HepG2 (cell line): ENCODE data around the gene CCBE1. TPM values are rescaled to one million over a fixed set of nuclear protein-coding genes. Genes with fewer than 3 reads are reported as not detected.

ENCODE experiments used
- ATAC-seq: fragments of 200-7000 bp; cut with Tn5 transposase; 3 replicates; pipeline ENCODE4 v1.9.1; 2020; ENCODE audit warnings: mild to moderate bottlenecking, moderate library complexity
- BruUV-seq: library from RNA; stranded (reverse); fragments of 400-500 nt; replicated peaks from 2 replicates; lab custom pipeline; 2021; lab: Mats Ljungman, UMichigan
- CTCF ChIA-PET: fragments of 300-600 bp; formaldehyde crosslinking; extraction: SDS; loops from one replicate; lab custom pipeline; 2021; ENCODE audit warnings: low total read pairs, inconsistent platforms, low intra/inter-chr PET ratio; lab: Yijun Ruan, JAX
- POLR2A ChIA-PET: fragments of 350-600 bp; sonication (Branson Sonifier 250); formaldehyde crosslinking; loops from one replicate; lab custom pipeline; 2020; ENCODE audit warnings: antibody characterized with exemption, inconsistent platforms; lab: Yijun Ruan, JAX
- DNase-seq: peaks from one replicate; pipeline ENCODE4 v3.0.0-alpha.2; 2015; ENCODE audit warnings: low spot score
- FAIRE-seq: peaks from 3 replicates; lab custom pipeline; 2011; peaks lifted over from hg19 to GRCh38; lab: Jason Lieb, UNC
- H2AFZ ChIP-seq: one replicate; pipeline ENCODE4 v1.6.1; 2011; ENCODE audit warnings: low read length, inconsistent platforms
- H3K27ac ChIP-seq: fragments of 300-600 bp; 3 replicates; pipeline ENCODE4 v1.8.0; 2011; ENCODE audit warnings: mixed run types, mild to moderate bottlenecking, mixed read lengths, low read length, inconsistent platforms; ENCODE audit not compliant: insufficient read depth; ENCODE audit errors: extremely low read length
- H3K27me3 ChIP-seq, 2 experiments: fragments of 200-600 bp in 1 of 2; 2 replicates in 1 of 2; 3 replicates in 1 of 2; pipeline versions ENCODE4 v1.6.0 to v1.8.0; 2011; ENCODE audit warnings: low read length in 2 of 2, mild to moderate bottlenecking in 2 of 2, moderate library complexity in 2 of 2, inconsistent platforms in 1 of 2; ENCODE audit not compliant: insufficient read depth in 2 of 2, control insufficient read depth in 1 of 2
- H3K36me3 ChIP-seq, 2 experiments: fragments of 200-600 bp in 1 of 2; replicated peaks in 1 of 2; 2 replicates in 1 of 2; 3 replicates in 1 of 2; pipeline versions ENCODE4 v1.5.1 to v1.8.0; 2011; ENCODE audit warnings: low read length in 2 of 2, inconsistent platforms in 1 of 2; ENCODE audit not compliant: insufficient read depth in 2 of 2, control insufficient read depth in 1 of 2
- H3K4me1 ChIP-seq: 2 replicates; pipeline ENCODE4 v1.5.1; 2012; ENCODE audit warnings: low read length, inconsistent platforms; ENCODE audit not compliant: insufficient read depth
- H3K4me2 ChIP-seq: 2 replicates; pipeline ENCODE4 v1.6.0; 2011; ENCODE audit warnings: low read depth, low read length, inconsistent platforms
- H3K4me3 ChIP-seq, 3 experiments: fragments of 200-600 bp in 1 of 3; sonication (generic), shearing (Covaris generic) in 1 of 3; replicated peaks in 1 of 3; 2 replicates each; pipeline ENCODE4 v1.5.1; 2011 to 2016; ENCODE audit warnings: low read length in 3 of 3, inconsistent platforms in 2 of 3, low read depth in 2 of 3, mild to moderate bottlenecking in 2 of 3, control low read depth in 1 of 3, mixed read lengths in 1 of 3; ENCODE audit not compliant: insufficient read depth in 1 of 3
- H3K79me2 ChIP-seq: one replicate; pipeline ENCODE4 v1.6.1; 2011; ENCODE audit warnings: low read length, inconsistent platforms; ENCODE audit not compliant: insufficient read depth
- H3K9ac ChIP-seq: 2 replicates; pipeline ENCODE4 v1.6.0; 2011; ENCODE audit warnings: mild to moderate bottlenecking, low read depth, low read length, inconsistent platforms; ENCODE audit not compliant: insufficient read depth
- H3K9me3 ChIP-seq: 2 replicates; pipeline ENCODE4 v1.5.1; 2012; ENCODE audit warnings: mild to moderate bottlenecking, low read length
- H4K20me1 ChIP-seq: 2 replicates; pipeline ENCODE4 v1.6.0; 2011; ENCODE audit warnings: inconsistent platforms, mild to moderate bottlenecking, low read length, moderate library complexity; ENCODE audit not compliant: insufficient read depth
- ATRX ChIP-seq: sonication (generic); formaldehyde crosslinking; IDR thresholded peaks from 2 replicates; pipeline ENCODE4 v1.4.0; 2020; ENCODE audit warnings: missing genetic modification reagents, borderline replicate concordance
- CREB1 ChIP-seq, 2 experiments: fragments of 450-650 bp in 1 of 2; IDR thresholded peaks; 2 replicates each; pipeline ENCODE4 v1.6.1; 2016 to 2017; ENCODE audit warnings: control low read depth in 1 of 2, mild to moderate bottlenecking in 1 of 2, missing compliant biosample characterization in 1 of 2, missing genetic modification characterization in 1 of 2
- FOSL1 ChIP-seq: sonication (generic); formaldehyde crosslinking; IDR thresholded peaks from 2 replicates; pipeline ENCODE4 v1.9.0; 2021; ENCODE audit warnings: missing genetic modification reagents, borderline replicate concordance
- FOXK1 ChIP-seq: sonication (generic); formaldehyde crosslinking; IDR thresholded peaks from 2 replicates; pipeline ENCODE4 v1.4.0; 2020; ENCODE audit warnings: low read depth, missing genetic modification reagents, borderline replicate concordance
- MATR3 ChIP-seq: sonication (generic); formaldehyde crosslinking; IDR thresholded peaks from 2 replicates; pipeline ENCODE4 v1.4.0; 2020; ENCODE audit warnings: missing genetic modification reagents
- MYNN ChIP-seq: sonication (generic); formaldehyde crosslinking; IDR thresholded peaks from 2 replicates; pipeline ENCODE4 v1.4.0; 2020; ENCODE audit warnings: mild to moderate bottlenecking, low read depth, missing genetic modification reagents
- TRAFD1 ChIP-seq: sonication (generic); formaldehyde crosslinking; IDR thresholded peaks from 2 replicates; pipeline ENCODE4 v1.5.1; 2020; ENCODE audit warnings: missing genetic modification reagents, mild to moderate bottlenecking, borderline replicate concordance
- UBTF ChIP-seq: sonication (generic); formaldehyde crosslinking; IDR thresholded peaks from 2 replicates; pipeline ENCODE4 v1.4.0; 2020; ENCODE audit warnings: mild to moderate bottlenecking, missing genetic modification reagents
- ZFY ChIP-seq: sonication (generic); formaldehyde crosslinking; IDR thresholded peaks from 2 replicates; pipeline ENCODE4 v1.4.0; 2020; ENCODE audit warnings: missing genetic modification reagents
- ZNF138 ChIP-seq: sonication (generic); formaldehyde crosslinking; IDR thresholded peaks from 2 replicates; pipeline ENCODE4 v1.5.0; 2020; ENCODE audit warnings: mild to moderate bottlenecking, low read depth, missing genetic modification reagents
- ZNF501 ChIP-seq: sonication (generic); formaldehyde crosslinking; IDR thresholded peaks from 2 replicates; pipeline ENCODE4 v1.5.1; 2020; ENCODE audit warnings: mild to moderate bottlenecking, moderate library complexity, missing genetic modification reagents
- ZNF616 ChIP-seq: sonication (generic); formaldehyde crosslinking; IDR thresholded peaks from 2 replicates; pipeline ENCODE4 v1.5.0; 2020; ENCODE audit warnings: low read depth, mild to moderate bottlenecking, missing genetic modification reagents
- ZNF629 ChIP-seq: sonication (generic); formaldehyde crosslinking; conservative IDR thresholded peaks from 2 replicates; pipeline ENCODE4 v1.5.0; 2020; ENCODE audit warnings: missing genetic modification reagents
- WGBS: methylation state at CpG from one replicate; pipeline ENCODE4 v1.1.6; 2017; ENCODE audit warnings: low lambda C conversion rate; 5-methylcytosine and 5-hydroxymethylcytosine counted together
- in situ Hi-C: cut with HindIII; loops from 2 replicates; pipeline ENCODE4 v1.10.0; 2017; ENCODE audit warnings: low pct_unique_long_range_greater_than_20kb; ENCODE audit not compliant: extremely low pct_ligation_motif_present
- intact Hi-C: fragments of 100-400 bp; cut with micrococcal nuclease; formaldehyde crosslinking; loops from one replicate; pipeline ENCODE4 v1.10.0; 2022; ENCODE audit not compliant: unreplicated experiment
- polyA plus RNA-seq, 8 experiments: library from polyadenylated mRNA; depleted of rRNA in 3 of 8; stranded (reverse) in 7 of 8; unstranded in 1 of 8; fragments of >200 nt; fragmentation: Illumina TruSeq in 4 of 8; extraction: Trizol in 4 of 8; gene quantifications; 2 replicates each; pipeline versions ENCODE4 v1.2.1 to v1.2.3, GENCODE V29; 2011 to 2016; ENCODE audit warnings: low read depth in 4 of 8, missing spikeins in 1 of 8, mixed read lengths in 1 of 8; ENCODE audit not compliant: insufficient read depth in 1 of 8
- total RNA-seq, 5 experiments: library from RNA; depleted of rRNA; stranded (reverse); fragments of >200 nt; fragmentation: Illumina TruSeq; extraction: Trizol; gene quantifications; 2 replicates each; pipeline ENCODE4 v1.2.3, GENCODE V29; 2016; ENCODE audit warnings: low read depth in 1 of 5

CCBE1 gene
- total and polyA plus RNA-seq, 2 of the 13 experiments (the other 11 are each of a cell fraction or from before 2014, with no cell fraction given): not detected

GRCh38 chr18:59740141-59740540 lies 42.9 kb upstream of the CCBE1 start:
- Histone ChIP-seq H3K27me3 (no peaks in the 10 kb centered on the region), H3K27ac (no peak overlapping the region), H3K4me1 (no peaks in the 10 kb centered on the region), H3K79me2 (no peaks in the 10 kb centered on the region), H3K4me2 (no peak overlapping the region), H4K20me1 (no peaks in the 10 kb centered on the region), H3K9me3 (no peaks in the 10 kb centered on the region; the same call in 1 of the 2 replicates), H3K9ac (no peak overlapping the region), H3K36me3 (no peaks in the 10 kb centered on the region)
- DNase-seq (no peak), ATAC-seq (no peak), FAIRE-seq (no peak)
- in situ Hi-C loops: no loop called here
- intact Hi-C loops: no loop called here
- CTCF ChIA-PET: no interaction called here
- POLR2A ChIA-PET: no interaction called here
- no TSS peak for BruUV-seq
- TF ChIP-seq CREB1 (IDR thresholded peaks at IDR 0.05) (no peak), CREB1 (CRISPR knock-in tag; IDR thresholded peaks at IDR 0.05) (no peak), MATR3 (CRISPR knock-in tag) (no peak), ZNF616 (CRISPR knock-in tag) (no peak), ZNF501 (CRISPR knock-in tag) (no peak)
- TF ChIP-seq, all 625 proteins: peak for 0
- H2AFZ ChIP-seq: no peak overlapping the region
- no peak overlapping the region for H3K4me3 ChIP-seq

GRCh38 chr18:59737776-59738300 lies 40.6 kb upstream of the CCBE1 start:
- Histone ChIP-seq H2AFZ (no peak overlapping the region), H4K20me1 (no peaks in the 10 kb centered on the region), H3K4me1 (no peaks in the 10 kb centered on the region), H3K27me3 (0 out of 5 replicates have a peak, but pooled peaks cover 0 to 1% of the 10 kb centered on the region in 2 experiments), H3K36me3 (no peaks in the 10 kb centered on the region), H3K9ac (no peak overlapping the region), H3K27ac (no peak overlapping the region), H3K4me2 (no peak overlapping the region), H3K79me2 (no peaks in the 10 kb centered on the region), H3K4me3 (no peak overlapping the region), H3K9me3 (no peaks in the 10 kb centered on the region; the same call in 1 of the 2 replicates)
- ChIA-PET CTCF (no interaction called here), POLR2A (no interaction called here)
- in situ Hi-C loops: no loop called here
- intact Hi-C loops: no loop called here
- DNase-seq: no peak
- BruUV-seq: no TSS peak
- ATAC-seq: no peak
- FAIRE-seq: no peak
- WGBS: 13% methylated on average over 3 of the region's 3 CpGs
- TF ChIP-seq MYNN (CRISPR knock-in tag) (no peak), FOXK1 (CRISPR knock-in tag) (no peak), TRAFD1 (no peak), ZFY (CRISPR knock-in tag) (no peak), ZNF629 (CRISPR knock-in tag) (no peak), ATRX (CRISPR knock-in tag) (no peak), UBTF (CRISPR knock-in tag) (no peak), ZNF138 (CRISPR knock-in tag) (no peak), FOSL1 (CRISPR knock-in tag) (no peak)
